Measurements from ENCODE around the gene GUCA2B. TPM values are rescaled to one million over a fixed set of nuclear protein-coding genes. Genes with fewer than 3 reads are reported as not detected.

Gene GUCA2B
- total RNA-seq, 4 donors from 2014 or later = not detected

DNA sequence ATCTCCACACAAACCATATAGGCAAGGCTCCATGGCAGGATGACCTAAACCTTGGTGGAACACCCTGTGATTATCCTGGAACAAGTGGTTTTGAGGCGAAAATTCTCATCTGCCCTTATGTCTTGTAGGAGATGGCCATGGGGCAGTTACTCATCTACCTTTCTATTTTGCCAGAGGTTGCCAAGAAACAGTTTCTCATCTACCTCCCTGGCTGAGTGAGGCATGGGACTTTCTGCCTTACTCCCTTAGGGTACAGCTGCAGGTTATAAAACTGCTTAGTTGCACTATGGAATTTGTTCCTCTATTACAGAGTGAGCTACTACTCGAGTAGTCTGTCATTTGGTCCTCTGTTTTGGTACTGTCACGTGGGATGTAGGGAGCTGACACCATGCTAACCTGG is 42.6 kb downstream of the GUCA2B start:
- Histone ChIP-seq H3K36me3 (peaks cover 0 to 63% (median 0%) of the 10 kb centered on the region in 3 donors), H3K9me3 (no peaks in the 10 kb centered on the region), H3K4me3 (no peak overlapping the region), H3K4me1 (peaks cover 0 to 8% (median 4%) of the 10 kb centered on the region in 3 donors), H3K27ac (no peak overlapping the region), H3K27me3 (no peaks in the 10 kb centered on the region)
- DNase-seq = no peak
- TF ChIP-seq, protein P1, sequence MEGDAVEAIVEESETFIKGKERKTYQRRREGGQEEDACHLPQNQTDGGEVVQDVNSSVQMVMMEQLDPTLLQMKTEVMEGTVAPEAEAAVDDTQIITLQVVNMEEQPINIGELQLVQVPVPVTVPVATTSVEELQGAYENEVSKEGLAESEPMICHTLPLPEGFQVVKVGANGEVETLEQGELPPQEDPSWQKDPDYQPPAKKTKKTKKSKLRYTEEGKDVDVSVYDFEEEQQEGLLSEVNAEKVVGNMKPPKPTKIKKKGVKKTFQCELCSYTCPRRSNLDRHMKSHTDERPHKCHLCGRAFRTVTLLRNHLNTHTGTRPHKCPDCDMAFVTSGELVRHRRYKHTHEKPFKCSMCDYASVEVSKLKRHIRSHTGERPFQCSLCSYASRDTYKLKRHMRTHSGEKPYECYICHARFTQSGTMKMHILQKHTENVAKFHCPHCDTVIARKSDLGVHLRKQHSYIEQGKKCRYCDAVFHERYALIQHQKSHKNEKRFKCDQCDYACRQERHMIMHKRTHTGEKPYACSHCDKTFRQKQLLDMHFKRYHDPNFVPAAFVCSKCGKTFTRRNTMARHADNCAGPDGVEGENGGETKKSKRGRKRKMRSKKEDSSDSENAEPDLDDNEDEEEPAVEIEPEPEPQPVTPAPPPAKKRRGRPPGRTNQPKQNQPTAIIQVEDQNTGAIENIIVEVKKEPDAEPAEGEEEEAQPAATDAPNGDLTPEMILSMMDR (IDR thresholded peaks at IDR 0.05) = no peak
- no peak for TF ChIP-seq POLR2A (IDR thresholded peaks at IDR 0.05)
- intact Hi-C loops (cut with DNase I) = no loop called here
- WGBS, 2 donors = 93 to 96% methylated on average over 2 to 3 of the region's 3 CpGs

- Histone ChIP-seq H3K27me3 (no peaks in the 10 kb centered on the region), H3K4me1 (no peaks in the 10 kb centered on the region), H3K27ac (no peak overlapping the region), H3K36me3 (peaks cover 0 to 66% (median 0%) of the 10 kb centered on the region in 3 donors), H3K4me3 (no peak overlapping the region), H3K9me3 (no peaks in the 10 kb centered on the region)
- TF ChIP-seq, protein P1 (IDR thresholded peaks at IDR 0.05) = no peak
- TF ChIP-seq POLR2A (IDR thresholded peaks at IDR 0.05) = no peak
- no peak for DNase-seq
- WGBS, 2 donors = 85 to 87% methylated on average over 5 of the region's 5 CpGs
- intact Hi-C loops (cut with DNase I) = no loop called here
Measured at GRCh38 chr1:42198251-42198650, 45.0 kb downstream of the GUCA2B start.

GRCh38 chr1:42201986-42202385 is 48.8 kb downstream of the GUCA2B start:
- Histone ChIP-seq H3K4me3 (no peak overlapping the region), H3K27me3 (no peaks in the 10 kb centered on the region), H3K9me3 (no peaks in the 10 kb centered on the region), H3K4me1 (peaks cover 0 to 12% (median 0%) of the 10 kb centered on the region in 3 donors), H3K27ac (no peak overlapping the region), H3K36me3 (peaks cover 0 to 49% (median 0%) of the 10 kb centered on the region in 3 donors)
- TF ChIP-seq, protein P1 (IDR thresholded peaks at IDR 0.05) = no peak
- TF ChIP-seq POLR2A (IDR thresholded peaks at IDR 0.05) = no peak
- intact Hi-C loops (cut with DNase I) = no loop called here
- no peak for DNase-seq

Other genes with a start within 250 kb of the GUCA2B start
- gene HIVEP3, start 234.5 kb upstream of the GUCA2B start, total RNA-seq = 10 to 100 TPM in 1 of 4 donors, 1 to 10 TPM in 3; 3.2 to 11.0 (median 4.2) TPM
- gene GUCA2A, start 11.3 kb downstream of the GUCA2B start, total RNA-seq = not detected
- gene FOXJ3, start 181.8 kb downstream of the GUCA2B start, total RNA-seq = 10 to 100 TPM; 18.7 to 36.6 (median 27.5) TPM
- under 1 TPM in 3 of 4 donors, not detected in 1; 0.04 to 0.57 (median 0.06) TPM for gene RIMKLA, start 227.4 kb downstream of the GUCA2B start, total RNA-seq

Data from esophagus squamous epithelium (tissue), 5 donors.